Activated CD8-positive, alpha-beta memory T cell treated with anti-CD3 and anti-CD28 coated beads, Interleukin-2, amount 50 U/mL, for 24 hours (primary cell): ENCODE measurements around the gene NEDD4L.

Experiments
- DNase-seq: peaks from one replicate; pipeline ENCODE4 v3.0.0-alpha.2; 2020; ENCODE audit errors: extremely low read depth

The NEDD4L gene

GRCh38 chr18:58348517-58348916 is 304.5 kb downstream of the NEDD4L start:
- no peak for DNase-seq

- DNase-seq, result no peak
Measured at GRCh38 chr18:58348951-58349350, 304.9 kb downstream of the NEDD4L start.

GRCh38 chr18:58349650-58350049 is 305.6 kb downstream of the NEDD4L start:
- no peak for DNase-seq

GRCh38 chr18:58350526-58350925 is 306.5 kb downstream of the NEDD4L start:
- no peak for DNase-seq

DNA sequence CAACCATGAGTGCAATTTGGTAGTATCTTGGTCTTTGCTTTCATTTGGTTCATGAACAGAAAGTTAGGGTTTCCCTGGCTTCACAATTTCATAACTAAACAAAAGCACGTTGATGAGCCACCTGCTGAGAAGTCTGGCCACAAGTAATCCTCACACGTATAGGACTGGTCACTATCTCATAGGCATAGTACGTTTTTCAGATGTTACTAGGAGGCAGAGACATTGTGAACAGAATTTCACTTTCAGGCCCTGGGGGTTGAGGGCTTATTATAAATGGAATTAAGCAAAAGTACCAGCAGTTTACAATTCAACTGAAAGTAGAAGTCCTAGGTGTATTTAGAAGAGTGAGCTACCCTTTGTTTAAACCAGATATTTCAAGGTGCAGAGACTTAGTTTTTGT is 307.8 kb downstream of the NEDD4L start:
- no peak for DNase-seq

DNA sequence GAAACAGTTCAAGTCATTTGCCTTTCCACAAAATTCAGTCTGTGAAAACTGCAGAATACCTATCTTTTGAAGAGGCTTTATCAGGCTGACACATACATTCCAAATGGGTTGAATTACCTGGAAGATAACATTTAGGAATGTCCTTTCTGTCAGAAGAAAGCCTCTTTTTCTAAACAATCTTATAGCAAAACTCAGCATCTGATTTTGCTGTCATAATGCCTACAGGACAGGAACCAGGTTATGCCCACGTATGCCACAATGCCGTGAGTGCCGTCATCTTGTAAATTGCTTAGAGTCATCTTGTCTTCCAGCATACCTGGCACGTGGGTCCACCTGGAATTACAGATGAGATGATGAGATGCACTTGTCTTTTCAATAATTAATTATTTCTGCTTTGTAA is 309.6 kb downstream of the NEDD4L start:
- DNase-seq, result no peak

GRCh38 chr18:58354051-58354450 is 310.0 kb downstream of the NEDD4L start:
- no peak for DNase-seq

DNA sequence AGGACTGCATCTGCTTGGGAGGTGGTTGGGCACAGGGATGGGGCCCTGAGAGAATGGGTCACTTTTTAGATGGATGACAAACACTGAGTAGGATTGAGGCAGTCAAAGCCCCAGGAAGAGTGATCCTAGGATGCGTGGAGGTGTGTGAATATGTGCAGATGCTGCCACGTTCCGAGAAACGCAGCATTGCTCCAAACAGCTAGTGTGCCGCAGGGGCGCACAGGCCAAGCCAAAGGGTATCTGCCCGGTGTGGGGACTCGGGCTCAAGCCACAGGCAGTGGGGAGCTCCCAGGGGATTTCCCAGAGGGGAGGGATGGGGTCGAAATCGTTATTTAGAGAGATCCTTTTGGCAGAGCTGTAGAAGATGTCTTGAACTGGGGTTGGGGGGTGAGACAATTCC is 310.8 kb downstream of the NEDD4L start:
- no peak for DNase-seq

- no peak for DNase-seq
Measured at GRCh38 chr18:58355243-58355642, 311.2 kb downstream of the NEDD4L start.

GRCh38 chr18:58359218-58359617 is 315.2 kb downstream of the NEDD4L start:
- DNase-seq, result no peak

GRCh38 chr18:58359620-58360019 is 315.6 kb downstream of the NEDD4L start:
- no peak for DNase-seq

DNA sequence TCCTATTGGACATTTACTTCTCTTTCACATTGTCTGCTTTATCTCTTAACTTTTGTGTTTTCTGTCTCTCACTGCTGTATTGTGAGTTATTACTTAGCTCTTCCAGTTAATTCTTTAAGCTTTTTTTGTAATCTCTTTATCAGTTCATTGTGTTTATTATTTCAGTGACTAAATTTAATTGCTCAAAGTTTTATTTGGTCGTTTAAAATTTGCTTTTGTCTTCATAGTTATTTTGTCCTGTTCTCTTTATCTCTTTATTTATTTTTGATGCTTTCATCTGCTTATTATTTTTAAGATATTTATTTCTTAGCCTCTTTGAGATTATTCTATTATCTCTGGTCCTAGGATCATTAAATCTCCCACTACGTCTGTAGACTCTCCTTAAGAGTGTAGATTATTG is 316.3 kb downstream of the NEDD4L start:
- no peak for DNase-seq

GRCh38 chr18:58361212-58361611 is 317.2 kb downstream of the NEDD4L start:
- no peak for DNase-seq

DNA sequence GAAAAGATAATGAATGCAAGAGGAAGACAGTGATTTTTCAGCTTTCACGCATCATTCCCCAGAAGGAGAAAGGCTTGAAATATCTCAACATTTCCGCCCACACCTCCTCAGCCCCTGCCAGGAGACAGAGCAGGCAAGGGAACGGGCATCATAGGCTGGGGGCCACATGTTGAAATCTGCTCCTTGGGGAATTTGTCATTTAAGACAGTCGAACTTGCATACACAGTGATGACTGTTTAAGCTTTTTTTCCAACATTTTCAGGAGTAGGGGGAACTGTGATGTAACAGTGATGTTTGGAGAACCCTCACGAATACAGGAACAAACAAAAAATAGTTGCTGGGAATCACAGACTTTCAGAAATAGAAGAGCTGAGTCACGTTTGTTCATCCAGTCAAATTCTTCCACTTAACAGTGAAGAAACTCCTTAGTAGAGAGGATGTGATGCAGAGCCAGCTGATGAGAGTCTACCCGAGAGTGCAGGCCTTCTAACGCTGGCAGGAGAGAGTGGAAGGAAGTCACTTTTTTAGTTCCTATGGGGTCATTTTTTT is 318.1 kb downstream of the NEDD4L start:
- no peak for DNase-seq

GRCh38 chr18:58362829-58363271 is 318.8 kb downstream of the NEDD4L start:
- DNase-seq, result no peak

DNA sequence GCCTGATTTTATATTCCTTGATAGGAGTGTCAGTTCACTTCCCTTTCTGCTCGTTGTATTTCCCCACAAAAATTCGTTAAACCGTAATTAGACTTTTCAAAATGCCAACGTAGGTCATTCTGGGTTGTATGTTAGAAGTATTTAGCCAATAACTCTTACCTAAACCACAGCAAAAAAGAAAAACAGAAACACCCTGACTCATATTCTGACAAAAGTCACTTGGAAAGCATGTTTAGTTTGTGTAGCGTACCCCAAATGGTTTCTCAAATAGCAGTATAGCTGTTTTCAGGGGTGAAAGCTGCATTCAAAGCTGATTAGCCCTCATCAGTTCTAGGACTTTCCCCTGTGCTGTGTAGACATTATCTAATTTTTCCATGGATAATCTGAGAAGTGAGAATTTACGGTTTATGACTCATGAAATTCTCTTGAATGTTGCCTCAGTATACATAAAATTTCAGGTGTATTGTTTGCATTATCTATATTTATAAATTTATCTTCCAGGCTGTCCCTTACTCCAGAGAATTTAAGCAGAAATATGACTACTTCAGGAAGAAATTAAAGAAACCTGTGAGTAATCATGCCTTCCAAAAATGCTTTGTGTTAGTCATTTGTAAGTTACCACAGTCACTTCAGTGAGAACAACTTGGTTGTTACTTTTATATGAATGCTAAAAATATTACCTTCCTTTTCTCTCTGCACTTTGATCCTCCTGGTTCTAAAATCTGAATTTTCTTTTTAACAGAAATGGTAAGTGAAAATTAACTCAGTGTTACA is 319.9 kb downstream of the NEDD4L start:
- no peak for DNase-seq

GRCh38 chr18:58364876-58365528 is 321.0 kb downstream of the NEDD4L start:
- DNase-seq, result no peak

- no peak for DNase-seq
Measured at GRCh38 chr18:58367425-58368140, 323.6 kb downstream of the NEDD4L start.

GRCh38 chr18:58369616-58370015 is 325.6 kb downstream of the NEDD4L start:
- DNase-seq, result no peak

GRCh38 chr18:58370038-58370580 is 326.1 kb downstream of the NEDD4L start:
- no peak for DNase-seq

GRCh38 chr18:58370612-58371011 is 326.6 kb downstream of the NEDD4L start:
- DNase-seq, result no peak

DNA sequence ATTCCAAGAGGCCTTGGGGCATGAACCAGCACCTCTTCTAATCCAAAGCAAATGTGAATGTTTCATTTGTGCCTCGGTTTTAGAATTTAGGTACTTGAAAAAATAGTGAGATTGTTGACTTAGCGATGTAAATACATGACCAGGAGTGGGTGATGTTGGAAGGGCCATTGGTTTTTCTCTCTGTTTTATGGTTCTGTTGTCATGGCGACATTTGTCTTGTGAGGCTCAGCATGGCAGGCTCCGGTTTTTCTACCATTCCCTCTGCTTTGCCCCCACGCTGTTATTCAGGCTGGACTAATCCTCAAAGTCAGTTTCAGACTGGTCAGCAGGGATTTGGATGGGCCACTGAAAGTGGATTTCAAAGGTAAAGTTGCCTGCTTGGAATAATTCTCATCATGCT is 329.5 kb downstream of the NEDD4L start:
- DNase-seq, result no peak
